ENCODE measurements around the gene PODN. TPM values are rescaled to one million over a fixed set of nuclear protein-coding genes. Genes with fewer than 3 reads are reported as not detected.

PODN gene
- total and polyA plus RNA-seq, 11 donors, result 5.2 to 61.8 (median 16.7) TPM

DNA sequence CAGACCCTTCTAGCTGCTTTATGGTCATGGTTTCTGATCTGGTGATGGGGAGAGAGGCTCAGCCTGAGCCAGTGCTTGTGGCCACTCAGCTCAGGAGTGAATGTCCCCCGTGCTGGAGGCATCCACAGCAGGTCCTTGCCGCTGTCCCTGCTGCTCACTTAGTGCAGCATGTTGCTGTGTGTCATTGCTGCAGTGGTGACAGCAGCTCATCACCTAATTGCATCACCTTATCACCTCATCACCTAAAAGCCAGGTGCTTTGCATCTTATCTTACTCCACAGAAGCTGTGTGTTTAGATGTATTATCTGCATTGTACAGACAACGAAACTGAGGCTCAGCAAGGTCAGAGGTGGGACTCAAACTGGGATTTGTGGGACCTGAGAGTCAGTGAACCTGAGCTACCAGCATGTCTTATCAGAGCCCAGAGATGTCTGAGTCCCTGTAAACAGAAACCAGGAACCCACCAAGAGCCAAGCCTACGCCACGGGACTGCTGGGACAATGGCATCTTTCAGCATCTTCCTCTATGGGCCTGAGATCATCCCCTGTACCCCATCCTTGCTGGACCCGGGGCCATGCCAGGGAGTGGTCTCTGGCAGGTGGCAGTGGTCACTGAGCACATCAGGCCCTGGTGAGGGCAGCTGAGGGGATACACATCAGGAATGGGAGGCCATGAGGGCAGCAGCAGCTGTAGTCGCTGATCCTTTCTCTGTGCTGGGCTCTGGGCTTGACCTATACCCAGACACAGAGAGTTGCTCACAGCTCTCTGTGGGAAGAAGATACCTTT lies 6.5 kb downstream of the PODN start:
- intact Hi-C loops (cut with DNase I), result loop anchor here in 2 of 10 donors (10.0 kb wide), 3 partner anchors 56 to 116 kb away; no protein-coding TSS in a partner anchor
- WGBS, 4 donors, result 86 to 98% (median 92%) methylated on average over 6 to 7 of the region's 7 CpGs
- no peak overlapping the region for H3K4me3 ChIP-seq
- H3K4me1 ChIP-seq, result peaks cover 0 to 16% (median 0%) of the 10 kb centered on the region in 12 donors
- peaks cover 0 to 23% (median 0%) of the 10 kb centered on the region in 9 donors for H3K36me3 ChIP-seq
- H3K9me3 ChIP-seq, result no peaks in the 10 kb centered on the region
- no peaks in the 10 kb centered on the region for H3K27me3 ChIP-seq
- ATAC-seq (no peak), DNase-seq (peak in 2 of 5 donors; percentile 13 to 19)
- TF ChIP-seq POLR2A (IDR thresholded peaks at IDR 0.05) (no peak), CTCF (IDR thresholded peaks at IDR 0.05) (no peak)
- H3K27ac ChIP-seq, result no peak overlapping the region

DNA sequence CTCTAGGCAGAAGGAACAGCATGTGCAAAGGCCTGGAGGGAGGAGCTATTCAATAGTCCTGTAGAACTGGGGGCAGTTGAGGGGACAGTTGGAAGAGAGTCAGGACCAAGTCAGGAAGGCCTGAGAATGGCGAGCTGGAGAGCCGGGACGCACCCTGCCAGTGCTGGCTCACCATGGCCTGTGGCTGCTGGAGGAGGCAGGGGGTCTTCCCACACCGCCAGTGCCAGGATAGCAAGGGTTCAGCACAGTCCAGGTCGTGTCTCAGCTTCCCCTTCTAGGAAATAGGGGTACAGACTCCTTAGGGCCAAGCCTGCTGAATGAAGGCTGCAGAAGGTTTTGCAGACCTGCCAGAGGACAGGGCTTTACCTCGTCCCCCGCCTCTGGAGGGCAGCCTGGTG lies 7.3 kb downstream of the PODN start:
- H3K4me3 ChIP-seq, result no peak overlapping the region
- intact Hi-C loops (cut with DNase I), result loop anchor here in 2 of 10 donors (10.0 kb wide), 3 partner anchors 56 to 116 kb away; no protein-coding TSS in a partner anchor
- no peak for TF ChIP-seq POLR2A (IDR thresholded peaks at IDR 0.05)
- no peak for TF ChIP-seq CTCF (IDR thresholded peaks at IDR 0.05)
- ATAC-seq (no peak), DNase-seq (peak in 3 of 5 donors; percentile 15 to 42 (median 25))
- H3K27ac ChIP-seq, result no peak overlapping the region
- WGBS, 4 donors, result 86 to 96% (median 91%) methylated on average over 5 to 7 of the region's 7 CpGs
- peaks cover 0 to 24% (median 0%) of the 10 kb centered on the region in 12 donors for H3K4me1 ChIP-seq
- no peaks in the 10 kb centered on the region for H3K9me3 ChIP-seq
- H3K36me3 ChIP-seq, result peaks cover 0 to 23% (median 0%) of the 10 kb centered on the region in 9 donors
- no peaks in the 10 kb centered on the region for H3K27me3 ChIP-seq

DNA sequence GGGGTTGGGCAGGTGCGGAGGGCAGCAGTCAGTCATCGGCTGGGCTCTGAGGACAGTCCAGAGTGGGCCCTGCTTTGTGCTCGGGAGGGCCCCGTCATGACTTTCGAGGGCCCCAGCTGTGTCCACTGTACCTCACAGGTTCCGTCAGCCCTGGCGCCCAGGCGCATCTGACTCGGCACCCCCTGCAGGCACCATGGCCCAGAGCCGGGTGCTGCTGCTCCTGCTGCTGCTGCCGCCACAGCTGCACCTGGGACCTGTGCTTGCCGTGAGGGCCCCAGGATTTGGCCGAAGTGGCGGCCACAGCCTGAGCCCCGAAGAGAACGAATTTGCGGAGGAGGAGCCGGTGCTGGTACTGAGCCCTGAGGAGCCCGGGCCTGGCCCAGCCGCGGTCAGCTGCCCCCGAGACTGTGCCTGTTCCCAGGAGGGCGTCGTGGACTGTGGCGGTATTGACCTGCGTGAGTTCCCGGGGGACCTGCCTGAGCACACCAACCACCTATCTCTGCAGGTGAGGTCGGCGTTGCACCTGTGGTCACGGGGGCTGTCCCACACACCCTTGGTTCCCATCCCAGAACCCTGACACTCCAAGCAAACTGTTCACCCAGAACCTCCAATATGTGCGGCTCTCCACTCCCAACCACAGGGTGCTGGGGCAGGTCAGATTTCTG lies 7.8 kb downstream of the PODN start:
- DNase-seq, result peak in 4 of 5 donors; percentile 14 to 58 (median 26)
- intact Hi-C loops (cut with DNase I), result loop anchor here in 2 of 10 donors (10.0 kb wide), 3 partner anchors 55 to 115 kb away; no protein-coding TSS in a partner anchor

More for the DNA sequence above, 7.8 kb downstream of the PODN start:
- Histone ChIP-seq H3K4me3 (no peak overlapping the region), H3K27ac (no peak overlapping the region), H3K4me1 (peaks cover 0 to 29% (median 0%) of the 10 kb centered on the region in 12 donors), H3K9me3 (no peaks in the 10 kb centered on the region), H3K27me3 (no peaks in the 10 kb centered on the region), H3K36me3 (peaks cover 0 to 23% (median 0%) of the 10 kb centered on the region in 9 donors)
- ATAC-seq, result no peak
- TF ChIP-seq CTCF (IDR thresholded peaks at IDR 0.05) (no peak), POLR2A (IDR thresholded peaks at IDR 0.05) (no peak)
- 81 to 93% (median 92%) methylated on average over 8 to 31 of the region's 31 CpGs for WGBS, 4 donors
